Prostate gland (tissue), 2 donors: ENCODE data around the gene PODXL. TPM values are rescaled to one million over a fixed set of nuclear protein-coding genes. Genes with fewer than 3 reads are reported as not detected.

Experiments used
- DNase-seq: peaks from one replicate; pipeline ENCODE4 v3.0.0-alpha.2; 2019; ENCODE audit warnings: low spot score
- H3K27ac ChIP-seq, 2 donors: fragments of 200-600 bp; sonication (generic); 2 replicates each; pipeline ENCODE4 v1.5.1; 2017 to 2019
- H3K27me3 ChIP-seq: fragments of 200-600 bp; sonication (generic); replicated peaks from 2 replicates; pipeline ENCODE4 v1.5.1; 2019; ENCODE audit not compliant: insufficient read depth
- H3K36me3 ChIP-seq, 2 donors: fragments of 200-600 bp; sonication (generic); 1 replicate in 1 of 2; 2 replicates in 1 of 2; pipeline versions ENCODE4 v1.5.1 to v1.8.1; 2017 to 2019
- H3K4me1 ChIP-seq: fragments of 200-600 bp; sonication (generic); replicated peaks from 2 replicates; pipeline ENCODE4 v1.5.1; 2019
- H3K4me3 ChIP-seq, 2 donors: fragments of 200-600 bp; sonication (generic); 2 replicates each; pipeline ENCODE4 v1.5.1; 2017 to 2019
- H3K9me3 ChIP-seq: fragments of 200-600 bp; sonication (generic); 2 replicates; pipeline ENCODE4 v1.5.1; 2017
- CTCF ChIP-seq, 4 experiments: fragments of 200-600 bp in 2 of 4; fragments of 450-650 bp in 2 of 4; sonication (generic) in 2 of 4; IDR thresholded peaks; 1 replicate in 3 of 4; 2 replicates in 1 of 4; pipeline ENCODE4 v1.5.1; 2016 to 2019; ENCODE audit warnings: antibody characterized with exemption in 4 of 4, mild to moderate bottlenecking in 2 of 4, moderate library complexity in 2 of 4
- POLR2A ChIP-seq: fragments of 450-650 bp; IDR thresholded peaks from one replicate; pipeline ENCODE4 v1.6.1; 2016; ENCODE audit warnings: antibody characterized with exemption, mild to moderate bottlenecking
- POLR2AphosphoS5 ChIP-seq: sonication (generic); formaldehyde crosslinking; IDR thresholded peaks from one replicate; pipeline ENCODE4 v1.6.1; 2017; ENCODE audit warnings: antibody characterized with exemption
- WGBS: methylation state at CpG from one replicate; pipeline ENCODE4 v1.1.5; 2018; 5-methylcytosine and 5-hydroxymethylcytosine counted together
- intact Hi-C: fragments of 100-400 bp; cut with DNase I; formaldehyde crosslinking; loops from one replicate; pipeline ENCODE4 v1.14.2; 2022
- total RNA-seq, 2 donors: library from RNA; depleted of rRNA; stranded (reverse); fragments of >200 nt; gene quantifications; one replicate each; pipeline ENCODE4 v1.1.0, GENCODE V29; 2016

PODXL gene
- total RNA-seq, 2 donors from 2014 or later = 17.7 to 19.4 TPM

DNA sequence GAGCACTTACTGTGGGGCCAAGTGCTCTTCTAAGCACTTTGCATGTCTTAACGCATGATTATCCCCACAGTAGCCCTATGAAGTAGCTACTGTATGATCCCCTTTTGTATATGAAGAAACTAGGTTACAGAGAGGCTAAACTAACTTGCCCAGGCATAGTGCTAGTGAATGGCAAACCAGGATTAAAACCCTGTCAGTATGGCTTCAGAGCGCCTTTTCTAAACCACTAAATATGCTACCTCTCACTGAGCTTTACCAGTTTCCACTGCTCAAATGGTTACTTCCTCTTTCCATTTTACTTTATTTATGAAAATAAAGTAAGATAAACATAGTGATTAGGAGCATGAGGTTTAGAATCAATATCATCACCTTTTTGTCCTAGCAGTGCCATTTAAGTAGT, 73.6 kb downstream of the PODXL start:
- no peaks in the 10 kb centered on the region for H3K9me3 ChIP-seq
- WGBS = 97% methylated on average over 2 of the region's 2 CpGs
- no peaks in the 10 kb centered on the region for H3K36me3 ChIP-seq
- H3K27ac ChIP-seq = no peak overlapping the region
- no peaks in the 10 kb centered on the region for H3K4me1 ChIP-seq
- DNase-seq = no peak
- H3K27me3 ChIP-seq = no peaks in the 10 kb centered on the region
- TF ChIP-seq CTCF (IDR thresholded peaks at IDR 0.05) = no peak
- TF ChIP-seq POLR2A = no peak
- TF ChIP-seq POLR2AphosphoS5 = no peak
- no peak overlapping the region for H3K4me3 ChIP-seq
- intact Hi-C loops = no loop called here

- TF ChIP-seq CTCF (IDR thresholded peaks at IDR 0.05) (no peak), POLR2AphosphoS5 (no peak), POLR2A (no peak)
- intact Hi-C loops = no loop called here
- Histone ChIP-seq H3K36me3 (no peaks in the 10 kb centered on the region), H3K4me1 (no peaks in the 10 kb centered on the region), H3K9me3 (no peaks in the 10 kb centered on the region), H3K4me3 (no peak overlapping the region), H3K27me3 (no peaks in the 10 kb centered on the region), H3K27ac (no peak overlapping the region)
- 62% methylated on average over 4 of the region's 4 CpGs for whole genome bisulfite sequencing
- no peak for DNase-seq
Measured at GRCh38 chr7:131480384-131481315, 75.8 kb downstream of the PODXL start.

DNA sequence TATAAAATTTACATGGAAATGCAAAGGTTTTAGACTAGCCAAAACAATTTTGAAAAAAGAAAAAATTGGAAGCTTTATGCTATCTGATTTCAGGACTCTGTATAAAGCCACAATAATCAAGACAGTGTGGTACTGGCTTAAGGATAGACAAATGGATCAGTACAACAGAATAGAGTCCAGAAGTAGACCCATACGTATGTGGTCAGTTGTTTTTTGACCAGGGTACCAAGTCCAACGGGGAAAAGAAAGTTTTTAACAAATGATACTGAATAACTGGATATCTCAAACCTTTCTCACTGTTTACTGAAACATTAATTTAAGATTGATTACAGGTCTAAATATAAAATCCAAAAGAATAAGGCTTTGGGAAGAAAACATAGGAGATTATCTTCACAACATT, 79.7 kb downstream of the PODXL start:
- Histone ChIP-seq H3K9me3 (no peaks in the 10 kb centered on the region), H3K36me3 (no peaks in the 10 kb centered on the region), H3K4me3 (no peak overlapping the region), H3K27ac (no peak overlapping the region), H3K4me1 (no peaks in the 10 kb centered on the region), H3K27me3 (no peaks in the 10 kb centered on the region)
- intact Hi-C loops = no loop called here
- 90% methylated on average over 2 of the region's 2 CpGs for WGBS
- TF ChIP-seq CTCF (IDR thresholded peaks at IDR 0.05) (no peak), POLR2A (no peak), POLR2AphosphoS5 (no peak)
- no peak for DNase-seq

- WGBS = 69% methylated on average over 4 of the region's 4 CpGs
- no peaks in the 10 kb centered on the region for H3K4me1 ChIP-seq
- no peak for DNase-seq
- no peaks in the 10 kb centered on the region for H3K27me3 ChIP-seq
- H3K36me3 ChIP-seq = no peaks in the 10 kb centered on the region
- peak overlapping the region in 1 of 2 donors; percentile 41 for H3K27ac ChIP-seq
- intact Hi-C loops = no loop called here
- H3K4me3 ChIP-seq = no peak overlapping the region
- no peak for TF ChIP-seq POLR2A
- TF ChIP-seq POLR2AphosphoS5 = no peak
- no peak for TF ChIP-seq CTCF (IDR thresholded peaks at IDR 0.05)
- no peaks in the 10 kb centered on the region for H3K9me3 ChIP-seq
Measured at GRCh38 chr7:131471250-131472004, 85.0 kb downstream of the PODXL start.
